GM23338 (cell line): ENCODE results near the gene ZNF581. TPM values are rescaled to one million over a fixed set of nuclear protein-coding genes. Genes with fewer than 3 reads are reported as not detected.

Experiments
- ATAC-seq: fragments of 200-7000 bp; cut with Tn5 transposase; 3 replicates; pipeline ENCODE4 v1.9.1; 2020
- DNase-seq: peaks from one replicate; pipeline ENCODE4 v3.0.0-alpha.2; 2015; ENCODE audit warnings: low spot score
- H2AFZ ChIP-seq: fragments of 200-600 bp; sonication (generic); 2 replicates; pipeline ENCODE4 v1.8.0; 2016; ENCODE audit warnings: antibody characterized with exemption, mild to moderate bottlenecking, moderate library complexity
- H3F3A ChIP-seq: fragments of 200-600 bp; sonication (generic); replicated peaks from 2 replicates; pipeline ENCODE4 v1.8.0; 2017; ENCODE audit warnings: antibody characterized with exemption, mixed run types, low read depth
- H3K27ac ChIP-seq: fragments of 200-600 bp; sonication (generic); 2 replicates; pipeline ENCODE4 v1.6.1; 2016; ENCODE audit warnings: low read depth
- H3K27me3 ChIP-seq: fragments of 200-600 bp; sonication (generic); 2 replicates; pipeline ENCODE4 v1.8.0; 2016; ENCODE audit warnings: mild to moderate bottlenecking, mixed run types, moderate library complexity; ENCODE audit not compliant: insufficient read depth
- H3K36me3 ChIP-seq: fragments of 200-600 bp; sonication (generic); 2 replicates; pipeline ENCODE4 v1.8.0; 2016; ENCODE audit warnings: mild to moderate bottlenecking; ENCODE audit not compliant: insufficient read depth
- H3K4me1 ChIP-seq: fragments of 200-600 bp; sonication (generic); 2 replicates; pipeline ENCODE4 v1.8.0; 2016; ENCODE audit warnings: mild to moderate bottlenecking, moderate library complexity; ENCODE audit not compliant: insufficient read depth
- H3K4me2 ChIP-seq: fragments of 200-600 bp; sonication (generic); 2 replicates; pipeline ENCODE4 v1.7.1; 2017; ENCODE audit warnings: mixed run types
- H3K4me3 ChIP-seq: fragments of 200-600 bp; sonication (generic); 2 replicates; pipeline ENCODE4 v1.6.1; 2016; ENCODE audit warnings: mixed run types
- H3K79me2 ChIP-seq: fragments of 200-600 bp; sonication (generic); replicated peaks from 2 replicates; pipeline ENCODE4 v1.8.0; 2017; ENCODE audit warnings: mild to moderate bottlenecking; ENCODE audit not compliant: insufficient read depth
- H3K9me2 ChIP-seq: fragments of 200-600 bp; sonication (generic); 2 replicates; pipeline ENCODE4 v1.8.0; 2017; ENCODE audit not compliant: insufficient read depth
- H4K20me1 ChIP-seq: fragments of 200-600 bp; sonication (generic); replicated peaks from 2 replicates; pipeline ENCODE4 v1.8.0; 2017; ENCODE audit warnings: mild to moderate bottlenecking; ENCODE audit not compliant: insufficient read depth
- H3K27ac Mint-ChIP-seq: 2 replicates; pipeline ENCODE4 v1.8.0; 2020; ENCODE audit warnings: inconsistent platforms, mild to moderate bottlenecking, moderate library complexity, mixed read lengths
- H3K27me3 Mint-ChIP-seq: 3 replicates; pipeline ENCODE4 v1.8.0; 2022; ENCODE audit warnings: low read depth, mild to moderate bottlenecking, moderate library complexity, mixed read lengths, inconsistent platforms; ENCODE audit not compliant: insufficient read depth, poor library complexity
- H3K36me3 Mint-ChIP-seq: 3 replicates; pipeline ENCODE4 v1.8.0; 2021; ENCODE audit warnings: low read depth, mild to moderate bottlenecking, inconsistent platforms, moderate library complexity, mixed read lengths
- H3K4me1 Mint-ChIP-seq: 3 replicates; pipeline ENCODE4 v1.8.0; 2020; ENCODE audit warnings: mild to moderate bottlenecking, inconsistent platforms, mixed read lengths
- H3K4me3 Mint-ChIP-seq: 3 replicates; pipeline ENCODE4 v1.8.0; 2021; ENCODE audit warnings: moderate library complexity, mild to moderate bottlenecking, inconsistent platforms, mixed read lengths
- H3K9me3 Mint-ChIP-seq: 3 replicates; pipeline ENCODE4 v1.8.0; 2020; ENCODE audit warnings: moderate library complexity, mild to moderate bottlenecking, inconsistent platforms, mixed read lengths
- CREB1 ChIP-seq: fragments of 250-450 bp; sonication (Bioruptor Pico); IDR thresholded peaks from 2 replicates; pipeline ENCODE4 v1.5.0; 2020; ENCODE audit warnings: low read depth, mild to moderate bottlenecking, moderate library complexity
- ETS1 ChIP-seq: IDR thresholded peaks from 2 replicates; pipeline ENCODE4 v1.6.1; 2016; ENCODE audit warnings: antibody characterized with exemption
- EZH2 ChIP-seq: fragments of 200-600 bp; sonication (generic); IDR thresholded peaks from one replicate; pipeline ENCODE4 v1.8.0; 2017; ENCODE audit warnings: antibody characterized with exemption, mild to moderate bottlenecking, low read depth; ENCODE audit not compliant: unreplicated experiment
- EZH2phosphoT487 ChIP-seq: fragments of 200-600 bp; sonication (generic); IDR thresholded peaks from one replicate; pipeline ENCODE4 v1.8.1; 2018; ENCODE audit warnings: antibody characterized with exemption; ENCODE audit not compliant: unreplicated experiment
- JUNB ChIP-seq: IDR thresholded peaks from one replicate; pipeline ENCODE4 v1.6.1; 2016; ENCODE audit warnings: antibody characterized with exemption; ENCODE audit not compliant: unreplicated experiment
- NANOG ChIP-seq: IDR thresholded peaks from 2 replicates; pipeline ENCODE4 v1.6.1; 2016; ENCODE audit warnings: antibody characterized with exemption, borderline replicate concordance
- POLR2AphosphoS5 ChIP-seq: IDR thresholded peaks from 2 replicates; pipeline ENCODE4 v1.6.1; 2016; ENCODE audit warnings: antibody characterized with exemption, low read depth
- REST ChIP-seq: IDR thresholded peaks from one replicate; pipeline ENCODE4 v1.6.1; 2018; ENCODE audit warnings: antibody characterized with exemption; ENCODE audit not compliant: unreplicated experiment
- STAT1 ChIP-seq: IDR thresholded peaks from one replicate; pipeline ENCODE4 v1.6.1; 2016; ENCODE audit warnings: antibody characterized with exemption; ENCODE audit not compliant: unreplicated experiment
- ZNF114 ChIP-seq: fragments of 250-450 bp; sonication (Bioruptor Pico); IDR thresholded peaks from 2 replicates; pipeline ENCODE4 v1.5.0; 2020; ENCODE audit warnings: mild to moderate bottlenecking, moderate library complexity
- ZNF331 ChIP-seq: fragments of 250-450 bp; sonication (Bioruptor Pico); IDR thresholded peaks from 2 replicates; pipeline ENCODE4 v1.5.0; 2020; ENCODE audit warnings: low read depth, mild to moderate bottlenecking, moderate library complexity
- polyA plus RNA-seq: library from polyadenylated mRNA; unstranded; fragments of >200 nt; fragmentation: Nextera tagmentation; extraction: Ambion mirVana; gene quantifications from 2 replicates; pipeline ENCODE4 v1.2.1, GENCODE V29; 2016
- total RNA-seq: library from RNA; depleted of rRNA; stranded (reverse); fragments of >200 nt; shearing (Covaris generic); gene quantifications from 2 replicates; pipeline ENCODE4 v1.2.3, GENCODE V29; 2014
- TF ChIP-seq, protein P1 (sequence below), 2 experiments: fragments of 200-600 bp in 1 of 2; sonication (generic) in 1 of 2; conservative IDR thresholded peaks; 2 replicates each; pipeline versions ENCODE4 v1.5.1 to v1.6.1; 2016 to 2017; ENCODE audit warnings: antibody characterized with exemption in 2 of 2, low read depth in 2 of 2, mild to moderate bottlenecking in 2 of 2, moderate library complexity in 1 of 2

The ZNF581 gene
- total and polyA plus RNA-seq, 2 experiments from 2014 or later: 48.5 to 87.6 TPM

- no peak for TF ChIP-seq EZH2phosphoT487
- no peak for TF ChIP-seq EZH2
- TF ChIP-seq CREB1: no peak
- no peak for TF ChIP-seq STAT1
- no peak for TF ChIP-seq NANOG
Measured at GRCh38 chr19:55620410-55621204, 22.8 kb upstream of the ZNF581 start (continued).

DNA sequence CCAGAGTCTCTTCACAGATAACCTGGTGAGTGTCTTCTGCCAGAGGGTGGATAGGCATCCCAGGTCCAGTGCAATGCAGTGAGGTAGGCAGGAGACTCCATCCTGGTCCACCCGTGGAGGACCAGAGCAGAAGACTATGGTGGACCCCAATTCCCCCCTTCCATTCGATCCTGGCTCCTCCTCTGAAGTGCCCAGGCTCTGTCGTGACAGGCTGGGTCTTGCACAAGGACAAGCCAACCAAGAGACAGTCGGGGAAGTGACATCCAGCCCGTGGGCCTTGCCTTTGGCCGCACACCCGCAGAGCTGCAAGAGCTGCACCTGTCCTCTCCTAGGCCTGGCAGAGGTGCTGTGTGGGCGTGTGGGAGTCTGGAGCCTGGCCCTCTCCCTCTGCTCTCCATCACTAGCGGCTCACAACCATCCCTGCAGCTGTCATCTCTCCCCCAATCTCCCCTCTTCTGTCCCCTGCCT, 22.2 kb upstream of the ZNF581 start:
- no peaks in the 10 kb centered on the region for H3K9me2 ChIP-seq
- Mint-ChIP-seq H3K27me3 (peaks cover 24% of the 10 kb centered on the region), H3K9me3 (peaks cover 5% of the 10 kb centered on the region), H3K4me3 (no peak overlapping the region), H3K27ac (no peak overlapping the region), H3K36me3 (peaks cover 48% of the 10 kb centered on the region), H3K4me1 (peaks cover 16% of the 10 kb centered on the region; the same call in 2 of the 3 replicates)
- peaks cover 5% of the 10 kb centered on the region for H4K20me1 ChIP-seq
- H3K4me3 ChIP-seq: no peak overlapping the region
- no peaks in the 10 kb centered on the region for H3K27me3 ChIP-seq
- H3K4me1 ChIP-seq: no peaks in the 10 kb centered on the region; the same call in 1 of the 2 replicates
- ATAC-seq (no peak), DNase-seq (no peak)
- H3K36me3 ChIP-seq: no peaks in the 10 kb centered on the region
- no peak overlapping the region for H2AFZ ChIP-seq
- H3K4me2 ChIP-seq: no peak overlapping the region
- H3F3A ChIP-seq: peaks cover 12% of the 10 kb centered on the region
- no peak overlapping the region for H3K27ac ChIP-seq
- peaks cover 9% of the 10 kb centered on the region for H3K79me2 ChIP-seq
- TF ChIP-seq EZH2phosphoT487 (no peak), ZNF114 (CRISPR knock-in tag) (no peak), ETS1 (no peak), POLR2AphosphoS5 (no peak), EZH2 (no peak), NANOG (no peak), ZNF331 (CRISPR knock-in tag) (no peak), REST (no peak), JUNB (no peak)
- TF ChIP-seq, protein P1, sequence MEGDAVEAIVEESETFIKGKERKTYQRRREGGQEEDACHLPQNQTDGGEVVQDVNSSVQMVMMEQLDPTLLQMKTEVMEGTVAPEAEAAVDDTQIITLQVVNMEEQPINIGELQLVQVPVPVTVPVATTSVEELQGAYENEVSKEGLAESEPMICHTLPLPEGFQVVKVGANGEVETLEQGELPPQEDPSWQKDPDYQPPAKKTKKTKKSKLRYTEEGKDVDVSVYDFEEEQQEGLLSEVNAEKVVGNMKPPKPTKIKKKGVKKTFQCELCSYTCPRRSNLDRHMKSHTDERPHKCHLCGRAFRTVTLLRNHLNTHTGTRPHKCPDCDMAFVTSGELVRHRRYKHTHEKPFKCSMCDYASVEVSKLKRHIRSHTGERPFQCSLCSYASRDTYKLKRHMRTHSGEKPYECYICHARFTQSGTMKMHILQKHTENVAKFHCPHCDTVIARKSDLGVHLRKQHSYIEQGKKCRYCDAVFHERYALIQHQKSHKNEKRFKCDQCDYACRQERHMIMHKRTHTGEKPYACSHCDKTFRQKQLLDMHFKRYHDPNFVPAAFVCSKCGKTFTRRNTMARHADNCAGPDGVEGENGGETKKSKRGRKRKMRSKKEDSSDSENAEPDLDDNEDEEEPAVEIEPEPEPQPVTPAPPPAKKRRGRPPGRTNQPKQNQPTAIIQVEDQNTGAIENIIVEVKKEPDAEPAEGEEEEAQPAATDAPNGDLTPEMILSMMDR (conservative IDR thresholded peaks at IDR 0.05; ENCODE audit: low read depth in 2 of 2): no peak
